Measurements from ENCODE around the gene IMP4. TPM values are rescaled to one million over a fixed set of nuclear protein-coding genes. Genes with fewer than 3 reads are reported as not detected.

Gene IMP4
- polyA plus RNA-seq, 1 of the 3 experiments (the other 2 are of a cell fraction): 252 TPM

- TF ChIP-seq, protein P1, sequence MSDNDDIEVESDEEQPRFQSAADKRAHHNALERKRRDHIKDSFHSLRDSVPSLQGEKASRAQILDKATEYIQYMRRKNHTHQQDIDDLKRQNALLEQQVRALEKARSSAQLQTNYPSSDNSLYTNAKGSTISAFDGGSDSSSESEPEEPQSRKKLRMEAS (IDR thresholded peaks at IDR 0.05; ENCODE audit: low read depth): no peak
- TF ChIP-seq YY1 (IDR thresholded peaks at IDR 0.05; ENCODE audit: low read depth): no peak
- no peak for TF ChIP-seq FOSL2 (IDR thresholded peaks at IDR 0.05; ENCODE audit: borderline replicate concordance, low read depth)
- TF ChIP-seq, protein P2, sequence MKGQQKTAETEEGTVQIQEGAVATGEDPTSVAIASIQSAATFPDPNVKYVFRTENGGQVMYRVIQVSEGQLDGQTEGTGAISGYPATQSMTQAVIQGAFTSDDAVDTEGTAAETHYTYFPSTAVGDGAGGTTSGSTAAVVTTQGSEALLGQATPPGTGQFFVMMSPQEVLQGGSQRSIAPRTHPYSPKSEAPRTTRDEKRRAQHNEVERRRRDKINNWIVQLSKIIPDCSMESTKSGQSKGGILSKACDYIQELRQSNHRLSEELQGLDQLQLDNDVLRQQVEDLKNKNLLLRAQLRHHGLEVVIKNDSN (IDR thresholded peaks at IDR 0.05; ENCODE audit: borderline replicate concordance, low read depth): no peak
- TF ChIP-seq ZBTB33 (IDR thresholded peaks at IDR 0.05; ENCODE audit: borderline replicate concordance, low read depth): no peak
Measured at GRCh38 chr2:130380096-130380934, 37.6 kb downstream of the IMP4 start (continued).

GRCh38 chr2:130381145-130381544 is 38.4 kb downstream of the IMP4 start:
- H3F3A ChIP-seq (replicated peaks; ENCODE audit: insufficient read depth): no peaks in the 10 kb centered on the region
- TF ChIP-seq CHD2 (IDR thresholded peaks at IDR 0.05; ENCODE audit: low read length, partially characterized antibody): no peak
- no peak for TF ChIP-seq JUND (IDR thresholded peaks at IDR 0.05)
- no peak for TF ChIP-seq GATA2 (CRISPR knock-in tag; IDR thresholded peaks at IDR 0.05)
- TF ChIP-seq, protein P2 (IDR thresholded peaks at IDR 0.05; ENCODE audit: borderline replicate concordance, low read depth): no peak
- no peak for TF ChIP-seq TCF12 (IDR thresholded peaks at IDR 0.05)
- TF ChIP-seq EP300 (IDR thresholded peaks at IDR 0.05; ENCODE audit: borderline replicate concordance in 1 of 2, low read depth in 1 of 2, low read length in 1 of 2): no peak
- TF ChIP-seq, protein P3, sequence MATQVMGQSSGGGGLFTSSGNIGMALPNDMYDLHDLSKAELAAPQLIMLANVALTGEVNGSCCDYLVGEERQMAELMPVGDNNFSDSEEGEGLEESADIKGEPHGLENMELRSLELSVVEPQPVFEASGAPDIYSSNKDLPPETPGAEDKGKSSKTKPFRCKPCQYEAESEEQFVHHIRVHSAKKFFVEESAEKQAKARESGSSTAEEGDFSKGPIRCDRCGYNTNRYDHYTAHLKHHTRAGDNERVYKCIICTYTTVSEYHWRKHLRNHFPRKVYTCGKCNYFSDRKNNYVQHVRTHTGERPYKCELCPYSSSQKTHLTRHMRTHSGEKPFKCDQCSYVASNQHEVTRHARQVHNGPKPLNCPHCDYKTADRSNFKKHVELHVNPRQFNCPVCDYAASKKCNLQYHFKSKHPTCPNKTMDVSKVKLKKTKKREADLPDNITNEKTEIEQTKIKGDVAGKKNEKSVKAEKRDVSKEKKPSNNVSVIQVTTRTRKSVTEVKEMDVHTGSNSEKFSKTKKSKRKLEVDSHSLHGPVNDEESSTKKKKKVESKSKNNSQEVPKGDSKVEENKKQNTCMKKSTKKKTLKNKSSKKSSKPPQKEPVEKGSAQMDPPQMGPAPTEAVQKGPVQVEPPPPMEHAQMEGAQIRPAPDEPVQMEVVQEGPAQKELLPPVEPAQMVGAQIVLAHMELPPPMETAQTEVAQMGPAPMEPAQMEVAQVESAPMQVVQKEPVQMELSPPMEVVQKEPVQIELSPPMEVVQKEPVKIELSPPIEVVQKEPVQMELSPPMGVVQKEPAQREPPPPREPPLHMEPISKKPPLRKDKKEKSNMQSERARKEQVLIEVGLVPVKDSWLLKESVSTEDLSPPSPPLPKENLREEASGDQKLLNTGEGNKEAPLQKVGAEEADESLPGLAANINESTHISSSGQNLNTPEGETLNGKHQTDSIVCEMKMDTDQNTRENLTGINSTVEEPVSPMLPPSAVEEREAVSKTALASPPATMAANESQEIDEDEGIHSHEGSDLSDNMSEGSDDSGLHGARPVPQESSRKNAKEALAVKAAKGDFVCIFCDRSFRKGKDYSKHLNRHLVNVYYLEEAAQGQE (IDR thresholded peaks at IDR 0.05; ENCODE audit: low read depth, low read length): no peak
- TF ChIP-seq MEF2A (IDR thresholded peaks at IDR 0.05; ENCODE audit: borderline replicate concordance, low read depth): no peak
- no peak for TF ChIP-seq ZBTB33 (IDR thresholded peaks at IDR 0.05; ENCODE audit: borderline replicate concordance, low read depth)
- TF ChIP-seq, protein P4, sequence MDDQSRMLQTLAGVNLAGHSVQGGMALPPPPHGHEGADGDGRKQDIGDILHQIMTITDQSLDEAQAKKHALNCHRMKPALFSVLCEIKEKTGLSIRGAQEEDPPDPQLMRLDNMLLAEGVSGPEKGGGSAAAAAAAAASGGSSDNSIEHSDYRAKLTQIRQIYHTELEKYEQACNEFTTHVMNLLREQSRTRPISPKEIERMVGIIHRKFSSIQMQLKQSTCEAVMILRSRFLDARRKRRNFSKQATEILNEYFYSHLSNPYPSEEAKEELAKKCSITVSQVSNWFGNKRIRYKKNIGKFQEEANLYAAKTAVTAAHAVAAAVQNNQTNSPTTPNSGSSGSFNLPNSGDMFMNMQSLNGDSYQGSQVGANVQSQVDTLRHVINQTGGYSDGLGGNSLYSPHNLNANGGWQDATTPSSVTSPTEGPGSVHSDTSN (IDR thresholded peaks at IDR 0.05): no peak
- no peak for TF ChIP-seq TEAD4 (IDR thresholded peaks at IDR 0.05; ENCODE audit: borderline replicate concordance, insufficient read depth)
- no peak for TF ChIP-seq MXI1 (IDR thresholded peaks at IDR 0.05; ENCODE audit: low read depth, low read length)
- no peak for TF ChIP-seq ELF1 (IDR thresholded peaks at IDR 0.05)
- TF ChIP-seq RXRA (IDR thresholded peaks at IDR 0.05; ENCODE audit: borderline replicate concordance, low read depth): no peak
- no peak for TF ChIP-seq GABPA (IDR thresholded peaks at IDR 0.05; ENCODE audit: low read depth)
- TF ChIP-seq YY1 (IDR thresholded peaks at IDR 0.05; ENCODE audit: low read depth): no peak
- TF ChIP-seq RFX5 (IDR thresholded peaks at IDR 0.05; ENCODE audit: low read length): no peak
- H4K20me1 ChIP-seq (ENCODE audit: insufficient read depth): no peaks in the 10 kb centered on the region
- peaks cover 5 to 8% of the 10 kb centered on the region in 2 experiments for H3K36me3 ChIP-seq (replicated peaks in 1 of 2; ENCODE audit: control insufficient read depth in 1 of 2, insufficient read depth in 2 of 2, low read length in 1 of 2)
- H3K4me2 ChIP-seq: no peak overlapping the region
- peaks cover 0 to 9% of the 10 kb centered on the region in 2 experiments; a peak in 2 of 4 replicates for H3K4me1 ChIP-seq (ENCODE audit: control insufficient read depth in 1 of 2, insufficient read depth in 2 of 2, low read depth in 1 of 2, low read length in 1 of 2)
- H2AFZ ChIP-seq (ENCODE audit: low read depth): no peak overlapping the region
- ChIA-PET CTCF (interaction anchor here (3.6 kb wide), 1 partner anchor 9 kb away, joined by 14 read pairs; no protein-coding TSS in a partner anchor), POLR2A (no interaction called here)
- DNase-seq: no peak
- 81% methylated on average over 4 of the region's 4 CpGs for WGBS (ENCODE audit: low lambda C conversion rate)
- no peak overlapping the region for H3K9ac ChIP-seq
- H3K9me2 ChIP-seq: no peaks in the 10 kb centered on the region
- peaks cover 25% of the 10 kb centered on the region; the same call in 1 of the 2 replicates for H3K79me2 ChIP-seq (ENCODE audit: insufficient read depth)
- no peaks in the 10 kb centered on the region for H3K9me3 ChIP-seq
- no peaks in the 10 kb centered on the region for H3K27me3 ChIP-seq (ENCODE audit: insufficient read depth)
- no peak overlapping the region for H3K4me3 ChIP-seq (ENCODE audit: low read depth in 2 of 2, low read length in 1 of 2)
- no peak overlapping the region for H3K27ac ChIP-seq (ENCODE audit: low read depth in 2 of 2, low read length in 1 of 2)

Data from SK-N-SH (cell line).